HG02852 (cell line): ENCODE measurements around the gene GRPR.
A peak's percentile ranks its signal among the peaks of the same experiment; 100 is the strongest.
"Not testable (repeated sequence)": the region's sequence is repeated elsewhere in the genome, so short reads cannot be mapped to it uniquely, and the experiment has no call there.

Experiments used
- ATAC-seq: cut with Tn5 transposase; IDR thresholded peaks from one replicate; pipeline ENCODE4 v1.9.1; 2021; ENCODE audit warnings: mild to moderate bottlenecking, moderate library complexity; ENCODE audit not compliant: unreplicated experiment

GRPR gene

DNA sequence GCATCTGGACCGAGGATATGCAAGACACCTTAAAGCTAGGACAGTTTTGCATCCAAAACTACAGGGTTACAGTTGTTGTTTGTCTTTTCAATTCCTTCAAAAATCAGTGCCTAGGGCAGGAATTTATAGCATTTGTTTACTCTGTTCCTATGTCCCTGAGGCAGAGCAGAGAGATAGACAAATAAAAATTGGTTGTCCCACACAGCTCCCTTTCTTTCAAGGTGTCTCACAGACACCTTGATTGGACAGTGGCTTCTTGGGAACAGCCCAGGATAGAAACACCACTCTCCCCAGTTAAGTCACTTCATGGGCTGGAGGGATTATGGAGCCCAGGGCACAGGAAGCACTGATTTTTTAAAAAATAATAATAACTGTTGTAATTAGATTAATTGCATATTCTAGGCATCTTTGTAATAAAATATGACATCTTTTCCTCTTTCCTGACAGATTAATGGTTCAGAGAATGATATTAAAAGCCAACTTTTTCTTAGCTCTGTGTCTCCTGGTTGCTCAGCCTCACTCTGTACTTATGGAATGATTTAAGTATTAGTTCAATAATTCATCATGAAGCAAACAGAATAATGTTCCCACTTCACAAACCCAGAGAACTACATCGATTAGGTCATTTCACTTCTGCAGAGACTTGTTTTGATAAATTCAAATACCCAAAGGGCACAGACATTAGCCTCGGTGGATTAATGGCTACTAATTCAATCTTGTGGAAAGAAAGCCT lies 52.1 kb downstream of the GRPR start:
- ATAC-seq: no peak

DNA sequence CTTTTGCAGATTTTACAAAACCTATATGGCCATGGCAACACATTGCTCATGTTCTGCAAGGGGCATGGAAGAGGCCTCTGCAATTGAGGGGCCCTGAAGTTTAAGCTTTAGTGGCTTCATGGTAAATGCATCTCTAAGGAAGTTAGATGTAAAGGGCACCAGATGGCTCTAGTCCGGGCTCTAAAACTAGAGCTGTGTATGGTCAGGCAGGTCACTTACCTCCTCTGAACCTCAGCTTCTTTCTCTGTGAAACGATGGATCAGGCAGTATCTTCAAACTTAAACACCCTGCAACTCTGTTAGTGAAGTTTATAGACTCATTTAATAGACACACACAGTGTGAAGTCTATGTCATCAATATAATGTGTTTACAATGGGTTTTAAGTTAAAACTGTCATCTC lies 53.9 kb downstream of the GRPR start:
- ATAC-seq: no peak

DNA sequence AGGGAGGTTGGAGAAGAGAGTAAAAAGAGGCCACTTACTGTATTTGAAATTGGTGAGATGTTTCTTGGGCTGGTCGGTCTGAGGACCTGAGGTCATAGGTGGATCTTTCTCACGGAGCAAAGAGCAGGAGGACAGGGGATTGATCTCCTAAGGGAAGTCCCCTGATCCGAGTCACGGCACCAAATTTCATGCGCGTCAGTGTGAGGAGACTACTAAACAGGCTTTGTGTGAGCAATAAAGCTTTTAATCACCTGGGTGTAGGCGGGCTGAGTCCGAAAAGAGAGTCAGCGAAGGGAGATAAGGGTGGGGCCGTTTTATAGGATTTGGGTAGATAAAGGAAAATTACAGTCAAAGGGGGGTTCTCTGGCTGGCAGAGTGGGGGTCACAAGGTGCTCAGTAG lies 60.5 kb downstream of the GRPR start:
- ATAC-seq: not testable (repeated sequence)

DNA sequence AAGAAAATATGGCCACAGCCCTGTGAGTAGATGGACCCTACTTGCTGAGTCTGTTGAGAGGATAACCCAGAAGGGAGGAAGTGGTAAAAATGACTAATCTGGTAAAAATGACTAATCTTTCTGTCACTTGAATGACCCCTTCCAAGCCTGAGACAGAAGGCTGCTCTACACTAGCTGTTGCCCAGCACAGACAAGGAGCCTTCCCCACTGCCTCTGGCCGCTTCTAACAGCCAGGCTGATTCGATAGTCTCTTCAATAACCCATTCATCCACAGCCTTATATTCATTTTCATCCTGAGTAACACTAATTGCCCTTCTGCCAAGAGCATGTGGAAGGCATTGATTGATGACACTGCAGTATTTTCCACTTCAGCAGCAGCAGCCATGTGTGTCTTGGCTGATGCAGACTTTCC lies 62.4 kb downstream of the GRPR start:
- ATAC-seq: peak; percentile 99

DNA sequence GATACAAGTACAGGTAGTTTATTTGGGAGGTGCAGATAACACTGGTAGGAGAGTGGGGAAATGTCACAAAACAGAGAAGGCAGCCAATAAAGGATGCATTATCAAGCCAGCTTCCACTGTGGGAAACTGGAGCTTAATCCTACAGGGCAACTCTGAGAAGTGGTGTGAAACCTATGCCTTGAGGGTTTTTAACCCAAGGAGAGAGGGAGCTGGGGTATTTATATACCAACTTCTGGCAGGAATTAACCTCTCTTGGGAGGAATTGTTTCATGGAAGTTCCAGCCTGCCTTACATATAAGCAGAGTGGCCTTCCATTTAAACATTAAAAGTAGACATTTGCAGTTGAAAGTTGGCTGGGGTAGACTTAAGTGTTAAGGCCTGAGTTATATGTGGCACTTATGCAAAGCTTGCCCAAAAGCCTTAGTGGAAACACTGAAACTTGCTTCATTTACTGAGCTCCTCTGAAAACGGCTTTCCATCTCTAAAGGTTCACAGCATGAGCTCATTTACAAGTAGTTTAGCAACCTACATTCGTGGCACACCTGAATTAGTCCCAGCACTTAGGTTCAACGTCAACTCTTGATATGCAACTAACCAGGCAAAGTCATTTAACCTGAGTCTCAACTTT lies 63.1 kb downstream of the GRPR start:
- ATAC-seq: no peak

DNA sequence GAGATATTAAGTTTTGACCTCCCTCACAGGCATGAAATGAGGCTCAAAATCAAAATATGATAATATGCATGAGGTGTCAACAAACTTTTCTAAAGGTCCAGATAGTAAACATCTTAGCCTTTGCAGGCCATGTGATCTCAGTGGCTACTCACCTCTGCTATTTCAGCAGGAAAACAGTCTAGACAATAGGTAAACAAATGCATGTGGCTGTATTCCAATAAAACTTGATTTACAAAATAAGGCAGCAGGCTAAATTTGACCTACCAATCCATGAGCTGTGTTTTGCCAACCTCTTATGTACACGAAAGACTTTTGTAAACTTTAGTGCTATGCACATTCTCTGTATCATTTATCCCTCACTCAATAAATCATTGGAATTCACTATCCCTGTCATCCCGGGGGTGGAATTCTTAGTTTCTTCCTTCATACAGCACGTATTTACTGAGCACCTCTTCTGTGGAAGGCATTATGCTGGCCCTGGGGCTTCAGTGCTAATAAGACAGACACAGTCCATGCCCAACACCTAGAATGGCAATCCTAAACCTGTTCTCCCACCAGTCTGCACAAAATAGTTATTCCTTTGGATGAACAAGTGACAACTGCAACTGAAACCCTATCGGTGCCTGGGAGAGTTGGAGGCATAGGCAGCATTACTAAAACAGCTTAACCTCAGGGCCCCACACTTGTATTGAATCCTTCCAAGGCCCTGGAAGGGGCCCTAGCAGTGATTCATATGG lies 63.8 kb downstream of the GRPR start:
- ATAC-seq: no peak

DNA sequence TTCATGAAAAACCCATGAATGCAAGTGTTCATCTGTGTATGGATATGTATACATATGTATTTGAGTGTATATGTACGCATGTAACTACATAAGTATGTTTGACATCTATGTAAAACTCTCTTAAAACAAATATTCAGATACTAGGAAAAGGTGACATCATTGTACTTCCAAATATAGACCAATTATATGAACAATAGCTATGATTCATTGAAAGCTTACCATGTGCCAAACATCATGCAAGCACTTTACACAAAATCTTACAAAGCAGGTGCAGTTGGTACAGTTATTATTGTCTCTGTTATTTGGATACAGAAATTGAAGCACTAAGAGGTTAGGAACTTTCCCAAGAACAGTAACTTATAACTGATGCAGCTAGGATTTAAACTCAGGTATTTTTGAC lies 65.3 kb downstream of the GRPR start:
- ATAC-seq: no peak

DNA sequence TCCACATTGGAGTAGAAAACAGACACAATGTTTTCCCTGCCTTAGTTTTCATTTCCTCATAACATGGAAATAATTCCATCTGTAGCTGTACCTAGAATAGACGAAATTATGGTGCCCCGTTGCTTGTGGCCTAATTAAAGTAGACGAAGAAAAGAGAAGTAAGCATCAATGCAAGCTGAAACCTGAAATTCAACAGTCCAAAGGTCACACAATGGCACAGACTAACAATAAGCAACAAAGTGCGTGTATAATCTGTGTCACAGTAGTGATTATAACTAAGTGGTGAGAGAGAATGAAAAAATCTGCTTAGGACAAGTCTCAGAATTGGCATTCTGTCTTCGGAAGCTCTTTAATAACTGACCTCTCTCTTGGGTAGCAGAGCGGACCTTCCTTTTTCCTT lies 68.2 kb downstream of the GRPR start:
- no peak for ATAC-seq

DNA sequence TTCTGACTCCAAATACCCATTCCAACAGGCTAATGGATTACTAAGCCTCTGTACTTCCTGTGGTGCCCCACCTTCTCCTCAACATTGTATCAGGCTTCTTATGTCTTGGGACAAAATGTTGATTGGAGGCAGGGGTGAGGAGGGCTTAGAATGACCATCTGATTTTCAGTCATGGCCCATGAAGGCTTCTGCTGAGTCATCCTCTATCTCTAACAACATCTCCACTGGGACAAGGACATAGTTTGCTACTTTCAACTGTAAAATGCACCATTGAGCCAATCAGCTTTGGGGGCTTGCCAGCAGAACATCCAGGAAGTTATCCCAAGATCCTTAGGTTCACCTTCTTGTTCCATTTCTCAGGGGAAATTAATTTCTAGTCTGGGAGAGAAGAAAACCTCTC lies 73.5 kb downstream of the GRPR start:
- ATAC-seq: no peak

DNA sequence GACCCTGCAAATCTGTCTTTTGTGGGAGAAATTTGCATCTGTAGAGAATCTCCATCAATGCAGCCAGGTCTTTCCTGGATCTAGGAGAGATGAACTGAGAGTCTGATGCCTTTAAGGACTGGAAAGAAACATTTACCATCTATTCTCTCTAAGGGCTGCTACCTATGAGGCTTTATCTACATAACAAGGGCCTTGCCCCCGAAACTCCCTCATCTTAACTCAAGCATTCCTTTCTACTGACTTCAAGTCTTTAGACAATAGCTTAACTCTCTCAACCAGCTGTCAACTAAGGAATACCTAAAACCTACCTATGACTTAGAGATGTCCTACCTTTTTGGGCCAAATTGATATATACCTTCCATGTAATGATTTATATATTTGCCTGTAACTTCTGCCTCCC lies 76.0 kb downstream of the GRPR start:
- no peak for ATAC-seq

DNA sequence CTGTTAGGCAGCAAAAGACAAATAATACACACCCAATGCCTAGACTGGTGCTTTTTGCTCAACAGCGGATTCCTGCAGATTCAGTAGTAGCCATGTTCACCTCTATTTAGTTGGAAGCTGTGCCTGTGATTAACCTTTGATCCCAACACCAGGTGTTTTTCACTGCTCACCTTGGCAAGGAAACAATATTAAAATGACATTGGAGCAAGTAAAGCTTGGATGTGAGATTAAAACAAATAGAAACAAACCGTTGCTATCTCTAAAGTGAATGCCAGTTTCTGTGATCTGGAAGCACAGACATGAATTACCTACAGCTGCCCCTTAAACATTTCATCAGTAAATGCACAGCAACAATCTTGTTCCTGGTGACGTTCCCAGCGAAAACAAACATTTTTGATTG lies 79.6 kb downstream of the GRPR start:
- no peak for ATAC-seq
